ENCODE results near the gene CUX1.

The CUX1 gene

GRCh38 chr7:101940830-101941229 lies 123.4 kb downstream of the CUX1 start:
- no peak for DNase-seq

DNA sequence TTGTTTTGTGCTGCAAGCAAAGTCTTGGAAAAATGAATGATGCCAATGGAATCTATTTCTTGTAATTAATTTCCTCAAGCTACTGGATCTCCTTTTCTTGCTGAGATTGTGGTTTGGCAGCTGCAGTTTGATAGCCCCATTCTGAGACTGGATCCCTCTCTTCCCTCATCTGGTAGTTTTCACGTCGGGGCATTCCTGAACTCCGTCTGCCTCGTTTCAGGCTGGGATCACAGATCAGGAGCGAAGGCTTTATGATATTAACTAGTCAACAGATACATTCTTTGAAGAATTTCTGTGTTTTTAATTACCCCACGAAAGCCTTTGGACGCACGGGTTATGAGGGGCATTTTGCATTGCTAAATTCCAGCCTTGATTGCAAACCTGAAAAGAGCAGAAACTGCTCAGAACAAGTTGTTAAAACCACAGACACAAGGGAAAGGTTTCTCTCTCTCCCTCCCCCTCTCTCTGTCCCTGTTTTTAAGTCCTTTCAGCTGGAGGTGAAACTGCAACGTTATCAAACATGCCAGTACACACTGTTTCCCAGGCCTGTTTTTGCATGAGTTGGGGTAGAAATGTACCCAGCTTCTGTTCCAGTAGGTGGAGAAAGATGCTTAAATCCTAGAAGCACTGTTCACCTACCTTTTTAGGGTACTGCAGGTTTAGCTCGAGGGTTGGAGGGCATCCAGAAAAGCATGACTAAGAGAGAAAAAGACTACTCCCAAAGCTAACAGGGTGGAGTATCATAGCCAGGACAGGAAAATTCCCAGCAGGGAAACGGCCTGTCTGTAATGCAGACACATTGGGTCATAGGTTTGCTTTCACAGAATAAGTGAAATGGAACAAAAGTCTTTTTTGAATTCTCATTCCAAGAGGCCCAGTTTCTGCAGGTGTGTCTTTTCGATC lies 124.3 kb downstream of the CUX1 start:
- no peak for DNase-seq

GRCh38 chr7:101942603-101943210 lies 125.3 kb downstream of the CUX1 start:
- no peak for DNase-seq

DNA sequence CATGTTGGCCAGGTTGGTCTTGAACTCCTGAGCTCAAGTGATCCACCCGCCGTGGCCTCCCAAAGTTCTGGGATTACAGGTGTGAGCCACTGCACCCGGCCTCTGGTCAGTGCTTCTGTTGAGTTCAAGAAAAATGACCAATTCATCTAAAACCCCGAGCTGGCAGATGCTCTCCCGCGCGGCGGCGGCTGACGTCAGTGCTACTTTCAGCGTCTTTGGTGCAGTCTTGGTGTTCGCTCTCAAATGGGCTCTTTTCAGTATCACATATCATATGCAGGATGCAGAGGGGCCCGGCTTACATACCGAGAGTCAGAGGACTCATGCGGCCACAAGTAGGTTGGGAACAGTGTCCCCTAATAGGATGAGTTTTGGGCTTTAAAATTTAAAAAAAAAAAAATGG lies 125.9 kb downstream of the CUX1 start:
- no peak for DNase-seq

DNA sequence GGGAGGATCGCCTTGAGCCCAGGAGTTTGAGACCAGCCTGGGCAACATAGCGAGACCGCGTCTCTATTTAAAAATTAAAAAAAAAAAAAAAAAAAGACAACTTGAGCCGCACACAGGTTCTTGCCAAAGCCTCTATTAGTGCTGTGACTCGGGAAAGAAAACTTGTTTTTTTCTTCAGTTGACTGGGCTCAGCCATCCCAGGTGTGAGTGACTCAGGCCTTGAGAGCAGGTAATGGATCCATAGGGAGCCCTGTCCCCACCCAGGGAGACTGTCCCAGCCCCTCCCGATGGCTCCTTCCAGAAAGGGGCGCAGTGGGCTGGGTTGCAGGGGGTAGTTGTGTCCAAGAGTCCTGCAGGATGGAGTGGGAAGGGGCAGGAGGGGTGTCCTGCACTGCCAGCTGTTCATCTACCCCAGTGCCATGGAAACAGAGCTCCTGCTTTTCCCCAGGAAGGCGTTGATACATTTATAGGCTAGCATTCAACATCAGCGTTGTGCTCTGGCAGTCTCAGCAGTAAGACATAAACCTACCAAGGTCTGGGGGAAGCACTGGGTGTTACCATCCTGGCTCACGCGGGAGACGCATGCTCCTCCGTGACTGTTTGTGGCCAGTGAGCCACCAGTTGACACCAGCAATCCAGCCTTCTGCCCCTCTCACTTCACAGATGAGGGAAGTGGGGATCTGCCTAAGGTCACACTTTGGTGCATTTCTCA lies 126.6 kb downstream of the CUX1 start:
- DNase-seq: no peak

- DNase-seq: no peak
Observed at GRCh38 chr7:101944611-101945010, 127.2 kb downstream of the CUX1 start.

DNA sequence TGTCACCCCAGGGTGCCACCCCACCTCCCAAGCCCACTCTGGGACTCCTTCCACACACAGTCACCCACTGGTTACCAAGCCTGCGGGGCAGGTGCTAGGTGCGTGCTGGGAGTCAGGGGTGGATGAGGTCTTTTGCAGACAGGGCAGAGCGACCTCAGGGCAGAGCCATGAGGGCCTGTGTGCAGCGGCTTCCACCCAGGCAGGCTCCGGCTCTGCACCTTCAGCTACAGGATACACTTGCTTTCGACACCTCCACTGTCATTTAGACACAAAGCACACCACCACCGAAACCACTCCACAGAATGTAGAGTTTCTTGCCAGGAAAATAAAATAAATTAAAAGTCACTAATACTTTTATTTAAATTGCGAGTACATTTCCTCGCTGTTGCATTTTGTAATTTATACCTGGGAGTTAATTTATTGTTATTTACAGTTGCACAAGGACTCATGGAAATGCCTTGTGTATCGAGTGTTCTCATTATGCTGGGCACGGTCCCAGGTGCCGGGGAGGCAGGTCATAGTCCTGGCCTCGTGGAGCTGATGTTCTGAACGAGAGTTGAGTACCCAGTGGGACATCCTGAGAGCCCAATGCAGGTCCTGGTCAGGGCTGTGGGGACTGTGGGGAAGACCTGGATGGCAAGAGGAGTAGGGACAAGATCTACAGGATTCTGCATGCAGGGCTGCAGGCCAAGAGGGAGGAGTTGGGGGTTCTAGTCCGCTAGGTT lies 127.8 kb downstream of the CUX1 start:
- no peak for DNase-seq

DNA sequence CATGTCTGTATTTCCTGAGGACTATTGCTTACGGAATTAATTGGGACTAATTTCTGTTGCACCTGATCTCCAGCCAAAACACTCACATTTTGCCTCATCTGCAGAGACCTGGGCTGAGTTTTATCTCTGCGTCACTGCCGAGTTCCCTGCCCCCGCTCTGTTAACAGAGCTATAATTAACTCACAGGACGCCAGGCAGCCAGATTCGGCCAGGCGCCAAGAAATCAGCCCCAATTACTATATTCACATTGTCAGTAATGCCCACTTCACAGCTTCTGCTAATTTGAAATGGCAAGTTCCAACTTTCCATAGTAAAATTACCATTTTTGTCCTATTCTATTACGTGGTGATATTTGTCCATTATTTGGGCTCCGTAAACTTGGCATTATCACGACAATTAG lies 130.5 kb downstream of the CUX1 start:
- no peak for DNase-seq

DNA sequence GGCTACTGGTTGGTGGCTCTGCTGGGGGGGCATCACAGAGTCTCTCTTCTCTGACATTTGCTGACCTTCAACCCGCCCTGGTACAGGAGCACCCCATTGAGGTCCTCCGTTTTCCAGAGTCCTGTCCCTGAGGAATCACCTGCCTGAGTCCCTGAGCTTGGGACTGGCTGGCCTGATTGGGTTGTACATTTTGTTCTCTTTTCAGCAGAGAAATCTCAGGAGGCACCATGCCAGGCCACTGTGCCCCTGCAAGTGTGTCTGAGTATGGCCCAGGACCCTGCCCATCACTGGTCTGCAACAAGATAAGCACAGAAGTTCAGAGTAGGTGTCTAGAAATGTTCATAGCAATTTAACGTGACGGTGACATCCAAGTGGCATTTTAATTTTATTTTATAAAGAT lies 131.2 kb downstream of the CUX1 start:
- DNase-seq: no peak

DNA sequence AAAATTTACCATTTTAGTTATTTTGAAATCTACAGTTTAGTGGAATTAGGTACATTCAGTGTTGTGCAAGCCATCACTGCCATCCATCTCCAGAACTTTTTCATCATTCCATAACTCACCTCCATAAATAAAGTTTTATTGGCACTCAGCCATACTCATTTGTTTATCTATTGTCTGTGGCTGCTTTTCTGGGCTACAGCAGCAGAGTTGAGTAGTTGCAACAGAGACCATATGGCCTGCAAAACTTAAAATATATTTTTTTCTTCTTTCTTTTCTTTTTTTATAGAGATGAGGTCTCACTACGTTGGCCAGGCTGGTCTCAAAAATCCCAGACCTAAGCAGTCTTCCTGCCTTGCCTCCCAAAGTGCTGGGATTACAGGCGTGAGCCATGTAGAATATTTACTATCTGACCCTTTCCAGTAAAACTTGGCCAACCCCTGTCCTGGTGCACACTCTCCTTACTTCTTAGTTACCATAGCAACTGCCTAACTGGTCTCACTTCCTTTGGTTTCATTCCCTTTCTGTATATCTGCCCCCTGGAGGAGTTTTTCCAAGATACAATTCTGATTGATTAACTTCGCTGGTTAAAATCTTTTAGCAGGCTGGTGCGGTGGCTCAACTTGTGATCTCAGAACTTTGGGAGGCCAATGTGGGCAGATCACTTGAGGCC lies 133.2 kb downstream of the CUX1 start:
- no peak for DNase-seq

GRCh38 chr7:101951757-101952156 lies 134.3 kb downstream of the CUX1 start:
- no peak for DNase-seq

DNA sequence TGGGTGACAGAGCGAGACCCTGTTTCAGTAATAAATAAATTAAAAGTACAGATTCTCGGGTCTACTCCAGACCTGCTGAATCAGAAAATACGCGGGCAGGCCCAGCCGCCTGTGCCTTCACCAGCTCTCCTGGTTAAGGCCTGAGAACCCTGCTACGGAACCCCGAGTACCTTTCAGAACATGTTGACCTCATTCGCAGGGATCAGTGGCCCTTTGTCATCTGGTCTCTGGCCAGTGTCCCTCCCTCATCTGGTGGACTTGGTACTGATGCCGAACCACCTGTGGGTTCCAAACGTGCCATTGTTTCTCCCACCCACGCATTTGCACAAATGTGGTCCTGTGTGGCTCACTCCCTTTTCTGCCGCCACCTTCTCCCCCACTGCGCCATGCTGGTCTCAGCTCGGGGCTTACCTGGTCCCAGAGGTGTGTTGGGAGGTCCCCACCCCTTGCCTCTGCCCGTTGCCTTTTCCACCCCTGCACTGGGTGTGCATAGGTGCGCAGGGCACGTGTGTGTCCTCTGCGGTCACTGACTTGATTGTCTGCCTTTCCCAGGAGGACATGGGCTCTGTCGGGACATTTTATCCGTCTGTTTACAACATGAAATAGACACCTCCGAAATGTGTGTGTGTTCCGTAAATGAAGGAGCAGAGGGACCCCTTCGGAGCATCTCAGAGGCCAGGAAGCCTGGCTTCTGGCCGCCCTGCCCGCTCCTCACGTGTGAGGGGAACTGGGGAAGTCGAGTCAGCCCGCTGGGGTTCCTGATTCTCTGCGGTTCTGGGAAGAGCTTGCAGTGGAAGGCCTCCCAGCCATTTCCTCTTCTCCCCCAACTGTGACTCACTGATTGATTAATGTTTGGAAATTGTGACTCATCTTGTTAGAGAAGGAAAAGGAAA lies 135.2 kb downstream of the CUX1 start:
- DNase-seq: no peak

DNA sequence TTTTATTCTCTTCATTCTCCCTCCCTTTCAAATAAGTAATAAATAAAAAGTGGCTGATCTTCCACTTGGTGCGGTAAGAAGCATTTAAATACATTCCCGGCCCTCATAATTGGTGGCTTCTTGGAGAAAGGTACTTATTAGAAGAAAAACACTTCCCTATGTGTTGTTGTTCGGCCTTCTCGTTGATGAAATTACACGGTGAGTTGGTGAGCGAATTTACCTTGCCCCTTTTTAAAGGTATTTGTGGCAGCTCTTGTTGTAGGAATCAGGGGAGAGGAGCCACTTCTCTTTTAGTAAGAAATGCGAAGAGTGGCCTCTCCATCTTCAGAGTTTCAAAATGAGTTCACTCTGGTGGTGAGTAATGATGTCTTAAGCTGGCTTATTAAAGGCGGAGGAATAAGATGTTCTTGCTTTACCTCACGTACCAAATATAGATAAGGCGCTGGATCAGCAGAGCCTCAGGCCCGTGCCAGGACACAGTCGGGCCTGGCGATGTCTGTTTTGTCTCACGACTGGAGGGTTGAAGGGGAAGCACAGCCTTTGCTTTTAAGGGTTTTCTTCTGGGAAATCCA lies 135.9 kb downstream of the CUX1 start:
- no peak for DNase-seq

DNA sequence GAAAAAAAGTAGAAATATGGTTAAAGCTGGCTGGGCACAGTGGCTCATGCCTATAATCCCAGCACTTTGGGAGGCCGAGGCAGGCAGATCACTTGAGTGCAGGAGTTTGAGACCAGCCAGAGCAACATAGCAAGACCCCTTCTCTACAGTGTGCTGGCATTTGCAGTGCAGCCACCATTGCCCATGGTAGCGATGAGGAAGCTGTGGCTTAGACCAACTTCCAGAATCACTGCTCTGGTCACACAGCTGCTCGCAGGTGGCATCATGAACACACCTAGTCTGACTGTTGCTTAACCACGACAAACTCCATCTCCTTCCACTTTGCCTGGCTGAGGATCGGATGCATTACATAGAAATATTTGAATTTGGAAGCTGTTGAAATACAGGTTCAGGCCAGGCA lies 137.1 kb downstream of the CUX1 start:
- no peak for DNase-seq

DNA sequence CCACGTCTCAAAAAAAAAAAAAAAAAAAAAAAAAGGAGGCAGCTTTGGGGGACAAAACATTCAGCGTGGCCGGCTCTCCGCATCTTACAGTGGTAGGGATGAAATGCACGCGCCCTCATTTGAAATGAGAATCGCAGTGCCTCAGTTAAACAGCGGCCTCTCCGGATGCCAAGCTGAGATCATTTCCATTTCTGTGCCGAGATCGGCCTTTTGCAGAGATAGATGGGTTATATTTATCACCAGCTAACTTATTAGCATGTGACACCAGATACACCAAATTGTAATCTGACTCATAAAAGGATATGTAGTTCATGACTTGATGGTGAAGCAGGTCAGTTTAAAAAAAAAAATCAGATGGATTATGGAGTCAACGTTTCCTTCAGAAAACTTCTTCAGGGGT lies 138.7 kb downstream of the CUX1 start:
- no peak for DNase-seq

- no peak for DNase-seq
Observed at GRCh38 chr7:101957744-101958525, 140.5 kb downstream of the CUX1 start.

- no peak for DNase-seq
Observed at GRCh38 chr7:101959342-101959741, 141.9 kb downstream of the CUX1 start.

DNA sequence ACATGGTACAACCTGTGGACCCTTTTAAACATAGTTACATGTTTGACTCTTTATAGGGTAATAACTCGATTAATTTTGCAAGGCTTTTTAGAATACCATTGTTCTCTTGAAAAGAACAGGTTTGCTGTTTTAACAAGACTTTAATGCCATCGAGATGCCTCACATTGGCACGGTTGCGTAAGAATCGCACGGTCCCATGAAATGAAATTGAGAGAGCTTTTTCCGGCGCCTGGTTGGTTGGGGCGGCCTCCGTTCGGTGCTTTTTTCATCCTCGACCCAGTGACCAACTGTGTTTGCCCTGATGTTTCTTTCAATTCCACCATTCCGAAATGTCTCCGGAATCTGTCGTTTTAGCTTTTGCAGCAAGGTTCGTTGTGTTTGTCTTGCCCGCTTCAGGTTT lies 142.4 kb downstream of the CUX1 start:
- DNase-seq: no peak

- no peak for DNase-seq
Observed at GRCh38 chr7:101960323-101960722, 142.9 kb downstream of the CUX1 start.

GRCh38 chr7:101960985-101961708 lies 143.7 kb downstream of the CUX1 start:
- DNase-seq: no peak
